ENCODE data around the gene TCOF1.

The TCOF1 gene

GRCh38 chr5:150410524-150411244 is 53.2 kb downstream of the TCOF1 start:
- TF ChIP-seq CTCF (IDR thresholded peaks at IDR 0.05) = no peak

GRCh38 chr5:150411245-150411979 is 53.9 kb downstream of the TCOF1 start:
- TF ChIP-seq CTCF (IDR thresholded peaks at IDR 0.05) = no peak

- TF ChIP-seq CTCF (IDR thresholded peaks at IDR 0.05) = no peak
These were observed 55.0 kb downstream of the TCOF1 start, which contains the start of gene CD74 for GRCh38 chr5:150412319-150413175. TSS of gene CD74 (minus strand) at chr5:150412910. CDS start at chr5:150412749, 161 bp downstream.

- no peak for TF ChIP-seq CTCF (IDR thresholded peaks at IDR 0.05)
These were observed 55.8 kb downstream of the TCOF1 start for GRCh38 chr5:150413176-150413901.

GRCh38 chr5:150419630-150420270 is 62.3 kb downstream of the TCOF1 start:
- no peak for TF ChIP-seq CTCF (IDR thresholded peaks at IDR 0.05)

GRCh38 chr5:150422075-150422474 is 64.6 kb downstream of the TCOF1 start:
- TF ChIP-seq CTCF (IDR thresholded peaks at IDR 0.05) = no peak
